ENCODE measurements around the gene KLK10.

The KLK10 gene

GRCh38 chr19:51026554-51026831 lies 7.0 kb upstream of the KLK10 start, which contains the start of gene KLK11:
Gene KLK11 (minus strand): TSS chr19:51026616. CDS start chr19:51025631, 985 bp downstream.
- DNase-seq (ENCODE audit: extremely low read depth in 1 of 2, low read depth in 1 of 2): no peak

GRCh38 chr19:51025809-51026553 lies 6.5 kb upstream of the KLK10 start:
- no peak for DNase-seq (ENCODE audit: extremely low read depth in 1 of 2, low read depth in 1 of 2)

GRCh38 chr19:51025401-51025800 lies 5.9 kb upstream of the KLK10 start:
- DNase-seq (ENCODE audit: extremely low read depth in 1 of 2, low read depth in 1 of 2): no peak

- DNase-seq (ENCODE audit: extremely low read depth in 1 of 2, low read depth in 1 of 2): no peak
These were observed 5.4 kb upstream of the KLK10 start for GRCh38 chr19:51024924-51025323.

- DNase-seq (ENCODE audit: extremely low read depth in 1 of 2, low read depth in 1 of 2): no peak
These were observed 4.4 kb upstream of the KLK10 start for GRCh38 chr19:51023946-51024345.

GRCh38 chr19:51022526-51022925 lies 3.0 kb upstream of the KLK10 start:
- no peak for DNase-seq (ENCODE audit: extremely low read depth in 1 of 2, low read depth in 1 of 2)

- DNase-seq (ENCODE audit: extremely low read depth in 1 of 2, low read depth in 1 of 2): no peak
These were observed 1.6 kb upstream of the KLK10 start for GRCh38 chr19:51020988-51021651.

- DNase-seq (ENCODE audit: extremely low read depth in 1 of 2, low read depth in 1 of 2): no peak
These were observed 565 bp downstream of the KLK10 start for GRCh38 chr19:51018745-51019543.

GRCh38 chr19:51016798-51017683 lies 2.5 kb downstream of the KLK10 start:
- peak in 1 of 2 donors; percentile 40 for DNase-seq (ENCODE audit: extremely low read depth in 1 of 2, low read depth in 1 of 2)

GRCh38 chr19:51015691-51016267 lies 3.7 kb downstream of the KLK10 start:
- no peak for DNase-seq (ENCODE audit: extremely low read depth in 1 of 2, low read depth in 1 of 2)

- DNase-seq (ENCODE audit: extremely low read depth in 1 of 2, low read depth in 1 of 2): no peak
These were observed 5.3 kb downstream of the KLK10 start for GRCh38 chr19:51014242-51014641.

- DNase-seq (ENCODE audit: extremely low read depth in 1 of 2, low read depth in 1 of 2): no peak
These were observed 6.8 kb downstream of the KLK10 start for GRCh38 chr19:51012661-51013190.

- no peak for DNase-seq (ENCODE audit: extremely low read depth in 1 of 2, low read depth in 1 of 2)
These were observed 9.3 kb downstream of the KLK10 start for GRCh38 chr19:51010066-51010795.

- no peak for DNase-seq (ENCODE audit: extremely low read depth in 1 of 2, low read depth in 1 of 2)
These were observed 10.2 kb downstream of the KLK10 start for GRCh38 chr19:51009061-51009891.

GRCh38 chr19:51007488-51007887 lies 12.0 kb downstream of the KLK10 start:
- no peak for DNase-seq (ENCODE audit: extremely low read depth in 1 of 2, low read depth in 1 of 2)

- no peak for DNase-seq (ENCODE audit: extremely low read depth in 1 of 2, low read depth in 1 of 2)
These were observed 13.1 kb downstream of the KLK10 start for GRCh38 chr19:51006406-51006805.

- no peak for DNase-seq (ENCODE audit: extremely low read depth in 1 of 2, low read depth in 1 of 2)
These were observed 14.3 kb downstream of the KLK10 start for GRCh38 chr19:51005248-51005647.

GRCh38 chr19:51003316-51003715 lies 16.2 kb downstream of the KLK10 start:
- DNase-seq (ENCODE audit: extremely low read depth in 1 of 2, low read depth in 1 of 2): no peak
